ENCODE measurements around the gene WDR64. TPM values are rescaled to one million over a fixed set of nuclear protein-coding genes. Genes with fewer than 3 reads are reported as not detected.
A peak's percentile ranks its signal among the peaks of the same experiment; 100 is the strongest.

Gene WDR64
- total RNA-seq, 1 donor from 2014 or later, result not detected

DNA sequence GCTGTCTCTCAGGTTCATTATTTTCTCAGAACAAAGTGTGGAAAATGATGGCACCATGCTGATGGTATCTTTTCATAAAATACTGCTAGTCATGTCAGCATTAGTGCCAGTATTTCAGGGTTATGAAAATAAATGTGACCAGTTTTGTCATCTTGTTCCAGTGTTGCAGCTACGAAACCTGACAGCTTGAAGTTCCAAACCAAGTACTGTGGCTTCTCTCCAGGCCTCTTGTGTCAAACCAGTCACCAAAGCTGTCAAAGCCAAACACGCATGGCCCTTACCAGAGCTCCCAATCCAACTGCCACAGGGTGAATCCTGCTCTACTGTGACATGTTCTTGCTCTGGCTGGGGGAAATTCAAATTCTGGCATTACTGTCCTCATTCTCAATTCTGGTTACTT lies 175.2 kb downstream of the WDR64 start:
- Histone ChIP-seq H3K4me3 (no peak overlapping the region), H3K27me3 (ENCODE audit: low read depth) (no peaks in the 10 kb centered on the region), H3K9me3 (no peaks in the 10 kb centered on the region), H3K27ac (no peak overlapping the region), H3K36me3 (no peaks in the 10 kb centered on the region), H3K4me1 (no peaks in the 10 kb centered on the region)
- no peak for ATAC-seq
- intact Hi-C loops (cut with DNase I), result no loop called here
- TF ChIP-seq CTCF (IDR thresholded peaks at IDR 0.05), result no peak
- no peak for DNase-seq

- H3K27ac ChIP-seq, result no peak overlapping the region
- no peak for ATAC-seq
- intact Hi-C loops (cut with DNase I), result no loop called here
- no peak for DNase-seq
- no peaks in the 10 kb centered on the region for H3K36me3 ChIP-seq
- H3K4me3 ChIP-seq, result no peak overlapping the region
- no peak for TF ChIP-seq CTCF (IDR thresholded peaks at IDR 0.05)
- H3K9me3 ChIP-seq, result no peaks in the 10 kb centered on the region
- no peaks in the 10 kb centered on the region for H3K27me3 ChIP-seq (ENCODE audit: low read depth)
- H3K4me1 ChIP-seq, result no peaks in the 10 kb centered on the region
Measured at GRCh38 chr1:241828463-241829021, 176.5 kb downstream of the WDR64 start.

GRCh38 chr1:241829468-241829867 lies 177.4 kb downstream of the WDR64 start:
- intact Hi-C loops (cut with DNase I), result no loop called here
- Histone ChIP-seq H3K9me3 (no peaks in the 10 kb centered on the region), H3K36me3 (no peaks in the 10 kb centered on the region), H3K27me3 (ENCODE audit: low read depth) (no peaks in the 10 kb centered on the region), H3K4me1 (no peaks in the 10 kb centered on the region), H3K27ac (no peak overlapping the region), H3K4me3 (no peak overlapping the region)
- DNase-seq (no peak), ATAC-seq (no peak)
- TF ChIP-seq CTCF (IDR thresholded peaks at IDR 0.05), result no peak

- ATAC-seq, result no peak
- Histone ChIP-seq H3K4me1 (no peaks in the 10 kb centered on the region), H3K4me3 (no peak overlapping the region), H3K27me3 (ENCODE audit: low read depth) (no peaks in the 10 kb centered on the region), H3K36me3 (no peaks in the 10 kb centered on the region), H3K27ac (no peak overlapping the region), H3K9me3 (no peaks in the 10 kb centered on the region)
- peak; percentile 49 for TF ChIP-seq CTCF (IDR thresholded peaks at IDR 0.05)
- intact Hi-C loops (cut with DNase I), result no loop called here
- DNase-seq, result no peak
Measured at GRCh38 chr1:241834733-241835377, 182.8 kb downstream of the WDR64 start.

DNA sequence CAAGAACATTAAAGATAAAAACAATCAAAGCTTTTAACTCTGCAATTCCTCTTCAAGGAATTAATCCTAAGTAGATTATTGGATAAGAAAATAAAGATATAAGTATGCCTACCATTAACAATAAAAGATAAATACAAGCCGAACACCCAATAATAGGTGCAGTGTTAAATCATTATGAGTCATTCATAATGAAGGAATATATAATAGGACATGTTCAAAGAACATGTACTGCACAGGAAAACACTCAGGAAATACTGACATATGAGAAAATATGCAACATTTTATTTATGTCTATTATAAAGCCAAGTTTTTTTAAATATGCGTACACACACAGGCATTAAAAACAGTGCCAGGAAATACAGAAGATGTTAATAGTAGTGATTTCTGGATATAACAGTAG lies 184.9 kb downstream of the WDR64 start:
- H3K36me3 ChIP-seq, result no peaks in the 10 kb centered on the region
- no peak overlapping the region for H3K27ac ChIP-seq
- no peaks in the 10 kb centered on the region for H3K9me3 ChIP-seq
- H3K27me3 ChIP-seq (ENCODE audit: low read depth), result no peaks in the 10 kb centered on the region
- DNase-seq (no peak), ATAC-seq (no peak)
- intact Hi-C loops (cut with DNase I), result no loop called here
- no peaks in the 10 kb centered on the region for H3K4me1 ChIP-seq
- no peak for TF ChIP-seq CTCF (IDR thresholded peaks at IDR 0.05)
- no peak overlapping the region for H3K4me3 ChIP-seq

All from lower lobe of right lung (tissue), 2 donors.